Breast epithelium (tissue), 4 donors: ENCODE results near the gene FTCD. TPM values are rescaled to one million over a fixed set of nuclear protein-coding genes. Genes with fewer than 3 reads are reported as not detected.
A peak's percentile ranks its signal among the peaks of the same experiment; 100 is the strongest.

Experiments used
- DNase-seq, 2 donors: peaks; one replicate each; pipeline ENCODE4 v3.0.0-alpha.2; 2019; ENCODE audit warnings: low spot score in 2 of 2
- H3K27ac ChIP-seq, 2 donors: fragments of 200-600 bp; sonication (generic) in 1 of 2; one replicate each; pipeline ENCODE4 v1.5.1; 2016 to 2019; ENCODE audit warnings: mild to moderate bottlenecking in 1 of 2
- H3K27me3 ChIP-seq, 2 donors: fragments of 200-600 bp; sonication (generic) in 1 of 2; one replicate each; pipeline versions ENCODE4 v1.5.1 to v1.6.0; 2017 to 2019; ENCODE audit warnings: control low read depth in 1 of 2, mild to moderate bottlenecking in 1 of 2
- H3K36me3 ChIP-seq: fragments of 200-600 bp; one replicate; pipeline ENCODE4 v1.5.1; 2019
- H3K4me1 ChIP-seq, 2 donors: fragments of 200-600 bp; sonication (generic); one replicate each; pipeline ENCODE4 v1.5.1; 2016 to 2019; ENCODE audit warnings: control low read depth in 1 of 2
- H3K4me3 ChIP-seq, 3 donors: fragments of 200-600 bp; sonication (generic); 1 replicate in 2 of 3; 2 replicates in 1 of 3; pipeline ENCODE4 v1.5.1; 2016 to 2019; ENCODE audit warnings: mild to moderate bottlenecking in 3 of 3, moderate library complexity in 2 of 3
- H3K9me3 ChIP-seq, 2 donors: fragments of 200-600 bp; sonication (generic) in 1 of 2; one replicate each; pipeline ENCODE4 v1.5.1; 2016 to 2019; ENCODE audit warnings: control low read depth in 1 of 2
- CTCF ChIP-seq, 3 donors: fragments of 450-650 bp; IDR thresholded peaks; one replicate each; pipeline ENCODE4 v1.5.1; 2016 to 2017; ENCODE audit warnings: antibody characterized with exemption in 3 of 3, mild to moderate bottlenecking in 3 of 3, moderate library complexity in 3 of 3
- POLR2A ChIP-seq: fragments of 450-650 bp; IDR thresholded peaks from one replicate; pipeline ENCODE4 v1.6.1; 2016; ENCODE audit warnings: antibody characterized with exemption, mild to moderate bottlenecking, moderate library complexity
- POLR2AphosphoS5 ChIP-seq, 3 donors: sonication (generic); formaldehyde crosslinking; IDR thresholded peaks; one replicate each; pipeline ENCODE4 v1.6.1; 2017; ENCODE audit warnings: antibody characterized with exemption in 3 of 3
- intact Hi-C: fragments of 100-400 bp; cut with DNase I; formaldehyde crosslinking; loops from one replicate; pipeline ENCODE4 v1.15.1; 2023; ENCODE audit warnings: low total_unique reads
- total RNA-seq, 3 donors: library from RNA; depleted of rRNA; stranded (reverse); fragments of >200 nt; gene quantifications; one replicate each; pipeline ENCODE4 v1.1.0, GENCODE V29; 2016

FTCD gene
- total RNA-seq, 3 donors from 2014 or later, result 0.59 TPM; not detected in 2

- no peaks in the 10 kb centered on the region for H3K27me3 ChIP-seq
- H3K4me3 ChIP-seq, result no peak overlapping the region
- no peak overlapping the region for H3K27ac ChIP-seq
- TF ChIP-seq POLR2AphosphoS5 (IDR thresholded peaks at IDR 0.05) (no peak), CTCF (IDR thresholded peaks at IDR 0.05) (no peak), POLR2A (no peak)
- H3K4me1 ChIP-seq, result peaks cover 9 to 10% of the 10 kb centered on the region in 2 donors
- intact Hi-C loops, result no loop called here
- no peak for DNase-seq
- no peaks in the 10 kb centered on the region for H3K36me3 ChIP-seq
- H3K9me3 ChIP-seq, result no peaks in the 10 kb centered on the region
Observed at GRCh38 chr21:46193829-46194373, 38.5 kb upstream of the FTCD start.

DNA sequence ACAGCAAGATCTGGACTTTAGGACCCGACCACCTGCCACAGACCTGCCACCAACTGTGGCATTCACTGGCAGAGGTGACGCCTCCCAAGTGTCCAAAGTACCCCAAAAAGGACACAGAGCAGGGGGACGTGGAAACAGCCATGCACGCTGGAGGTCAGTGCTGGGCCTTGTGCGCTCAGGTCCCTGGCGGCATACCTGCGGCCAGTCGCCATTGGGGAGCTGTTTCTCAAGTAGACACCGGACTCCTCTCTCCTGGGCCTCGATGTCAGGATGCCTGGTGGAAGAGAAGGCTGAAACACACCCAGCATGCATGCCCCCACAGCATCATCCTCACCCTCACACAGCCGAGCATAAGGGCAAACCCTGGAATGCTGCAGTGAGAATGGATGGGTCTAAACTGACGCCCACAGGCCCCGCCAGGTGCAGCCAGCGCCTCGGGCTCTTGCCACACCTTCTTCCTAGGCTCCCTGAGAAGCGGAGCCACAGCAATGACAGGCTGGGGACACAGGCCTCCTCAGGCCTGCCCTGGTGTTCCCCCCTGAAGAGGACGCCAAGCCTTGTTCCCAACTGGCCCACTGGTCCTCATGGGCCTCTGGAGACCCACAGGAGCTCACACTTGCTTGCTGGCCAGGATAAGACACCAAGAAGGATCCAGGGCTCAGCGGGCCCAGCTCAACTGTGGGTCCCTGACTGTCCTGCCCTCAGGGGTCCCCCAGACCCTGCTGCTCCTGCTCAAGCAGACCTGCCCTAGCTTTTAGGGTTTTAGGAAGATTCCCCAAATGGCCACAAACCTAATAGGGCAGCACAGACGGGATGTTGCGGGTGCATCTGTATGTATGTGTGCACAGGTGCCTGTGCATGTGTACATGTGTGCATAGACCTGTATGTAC lies 36.6 kb upstream of the FTCD start:
- no peaks in the 10 kb centered on the region for H3K36me3 ChIP-seq
- peaks cover 13 to 17% of the 10 kb centered on the region in 2 donors for H3K4me1 ChIP-seq
- intact Hi-C loops, result no loop called here
- H3K9me3 ChIP-seq, result no peaks in the 10 kb centered on the region
- no peak overlapping the region for H3K4me3 ChIP-seq
- peak overlapping the region in 1 of 2 donors; percentile 32 for H3K27ac ChIP-seq
- DNase-seq, result no peak
- TF ChIP-seq POLR2AphosphoS5 (IDR thresholded peaks at IDR 0.05) (no peak), POLR2A (no peak), CTCF (IDR thresholded peaks at IDR 0.05) (no peak)
- H3K27me3 ChIP-seq, result no peaks in the 10 kb centered on the region

GRCh38 chr21:46191257-46191685 lies 35.9 kb upstream of the FTCD start:
- H3K36me3 ChIP-seq, result no peaks in the 10 kb centered on the region
- peak; percentile 19 to 48 for DNase-seq
- peak overlapping the region; percentile 87 to 92 for H3K27ac ChIP-seq

DNA sequence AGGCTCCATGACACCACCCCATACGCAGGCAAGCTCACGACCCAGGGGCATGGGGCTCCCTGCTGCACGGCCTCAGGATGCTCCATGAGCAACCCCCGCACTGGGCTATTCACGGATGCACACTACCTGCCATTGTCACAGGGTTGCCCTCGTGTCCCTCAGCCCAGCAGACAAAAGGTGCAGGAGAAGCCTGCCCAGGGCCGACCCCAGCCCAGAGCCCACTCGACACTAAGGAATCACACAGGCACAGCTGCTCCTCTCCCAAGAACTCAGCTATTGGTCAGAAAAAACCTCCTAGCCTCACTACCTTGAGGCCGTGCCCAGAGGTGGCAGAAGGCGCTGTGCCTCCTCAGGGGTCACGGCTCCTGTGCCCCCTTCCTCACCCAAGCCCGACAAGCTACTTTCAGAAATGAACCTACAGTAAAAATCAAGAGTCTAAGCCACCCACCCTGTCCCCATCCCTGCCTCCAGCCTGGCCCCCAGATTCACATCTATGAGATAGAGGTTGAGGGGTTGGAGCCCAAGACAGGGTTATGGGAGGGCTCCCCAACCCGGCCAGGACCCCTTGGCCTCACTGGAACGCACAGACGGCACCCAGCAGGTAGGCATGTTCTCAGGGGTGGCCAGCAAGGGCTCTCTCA lies 35.2 kb upstream of the FTCD start:
- intact Hi-C loops, result no loop called here
- Histone ChIP-seq H3K27ac (peak overlapping the region; percentile 87 to 92), H3K4me3 (no peak overlapping the region), H3K36me3 (no peaks in the 10 kb centered on the region), H3K4me1 (peaks cover 13 to 17% of the 10 kb centered on the region in 2 donors), H3K9me3 (no peaks in the 10 kb centered on the region), H3K27me3 (no peaks in the 10 kb centered on the region)
- no peak for TF ChIP-seq POLR2AphosphoS5 (IDR thresholded peaks at IDR 0.05)
- no peak for TF ChIP-seq CTCF (IDR thresholded peaks at IDR 0.05)
- no peak for TF ChIP-seq POLR2A
- peak; percentile 16 to 38 for DNase-seq

More at GRCh38 chr21:46191257-46191685, 35.9 kb upstream of the FTCD start:
- Histone ChIP-seq H3K9me3 (no peaks in the 10 kb centered on the region), H3K4me3 (no peak overlapping the region), H3K4me1 (peaks cover 13 to 17% of the 10 kb centered on the region in 2 donors), H3K27me3 (no peaks in the 10 kb centered on the region)
- TF ChIP-seq CTCF (IDR thresholded peaks at IDR 0.05) (no peak), POLR2A (no peak), POLR2AphosphoS5 (IDR thresholded peaks at IDR 0.05) (no peak)
- intact Hi-C loops, result no loop called here
